ENCODE data around the gene KATNB1. TPM values are rescaled to one million over a fixed set of nuclear protein-coding genes. Genes with fewer than 3 reads are reported as not detected.

The KATNB1 gene
- total RNA-seq, 1 experiment from 2014 or later, result 30.6 TPM

GRCh38 chr16:57798953-57799599, 63.5 kb downstream of the KATNB1 start:
- intact Hi-C loops (cut with micrococcal nuclease), result no loop called here
- Mint-ChIP-seq H3K4me3 (ENCODE audit: unreplicated experiment) (no peak overlapping the region), H3K4me1 (ENCODE audit: insufficient read depth, unreplicated experiment) (peaks cover 40% of the 10 kb centered on the region), H3K27me3 (ENCODE audit: insufficient read depth, unreplicated experiment) (no peaks in the 10 kb centered on the region), H3K9me3 (ENCODE audit: unreplicated experiment) (no peaks in the 10 kb centered on the region), H3K27ac (ENCODE audit: low read depth, unreplicated experiment) (no peak overlapping the region), H3K36me3 (ENCODE audit: insufficient read depth, unreplicated experiment) (peaks cover 14% of the 10 kb centered on the region)
- TF ChIP-seq CTCF (IDR thresholded peaks at IDR 0.05; ENCODE audit: unreplicated experiment), result no peak
- ChIA-PET POLR2A (interaction anchor here (0.6 to 1.1 kb wide), 2 partner anchors 34 to 329 kb away, joined by 3 read pairs; no protein-coding TSS in a partner anchor), CTCF (interaction anchor here (0.5 to 4.4 kb wide), 8 partner anchors 16 to 123 kb away, joined by 3 to 57 read pairs (median 6); no protein-coding TSS in a partner anchor)
- no TSS peak for BruUV-seq (replicated peaks)
- no peak for DNase-seq (ENCODE audit: unreplicated experiment)

DNA sequence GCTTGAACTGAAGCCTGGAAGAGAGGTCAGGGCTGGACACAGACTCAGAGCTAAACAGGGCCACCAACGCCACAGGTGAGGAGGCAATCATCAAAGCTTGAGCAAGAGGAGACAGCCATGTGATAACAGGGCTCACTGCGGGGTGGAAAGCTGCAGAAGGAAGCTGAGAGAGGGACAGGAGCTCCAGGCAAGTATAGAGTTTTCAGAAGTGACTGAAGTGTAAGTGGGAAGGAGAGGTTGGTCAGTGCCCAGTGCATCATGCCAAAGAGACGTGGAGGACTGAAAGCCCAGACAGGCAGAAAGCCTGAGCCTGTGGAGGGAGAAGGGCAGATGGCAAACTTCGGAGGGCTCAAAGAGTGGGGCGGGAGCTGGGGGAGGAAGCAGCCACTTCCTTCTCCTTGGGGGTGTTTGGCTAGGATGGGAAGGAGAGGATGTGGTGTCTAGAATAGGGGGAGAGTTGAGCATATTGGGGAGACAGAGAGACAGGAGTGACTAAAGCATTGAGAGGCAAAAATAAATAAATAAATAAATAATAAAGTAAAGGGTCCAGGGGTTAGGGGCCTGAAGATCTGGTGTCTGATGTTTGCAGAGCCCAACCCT, 64.1 kb downstream of the KATNB1 start:
- intact Hi-C loops (cut with micrococcal nuclease), result loop anchor here (2.0 to 5.0 kb wide), 2 partner anchors 35 to 42 kb away; no protein-coding TSS in a partner anchor
- Mint-ChIP-seq H3K4me3 (ENCODE audit: unreplicated experiment) (no peak overlapping the region), H3K36me3 (ENCODE audit: insufficient read depth, unreplicated experiment) (peaks cover 10% of the 10 kb centered on the region), H3K4me1 (ENCODE audit: insufficient read depth, unreplicated experiment) (peaks cover 44% of the 10 kb centered on the region), H3K27ac (ENCODE audit: low read depth, unreplicated experiment) (no peak overlapping the region), H3K27me3 (ENCODE audit: insufficient read depth, unreplicated experiment) (no peaks in the 10 kb centered on the region), H3K9me3 (ENCODE audit: unreplicated experiment) (no peaks in the 10 kb centered on the region)
- BruUV-seq (replicated peaks), result no TSS peak
- no peak for DNase-seq (ENCODE audit: unreplicated experiment)
- POLR2A ChIA-PET, result interaction anchor here (0.6 to 3.4 kb wide), 3 partner anchors 17 to 33 kb away, joined by 3 to 16 read pairs (median 3); no protein-coding TSS in a partner anchor
- CTCF ChIA-PET, result interaction anchor here (0.8 to 4.4 kb wide), 7 partner anchors 42 to 122 kb away, joined by 3 to 57 read pairs (median 5); no protein-coding TSS in a partner anchor
- no peak for TF ChIP-seq CTCF (IDR thresholded peaks at IDR 0.05; ENCODE audit: unreplicated experiment)

DNA sequence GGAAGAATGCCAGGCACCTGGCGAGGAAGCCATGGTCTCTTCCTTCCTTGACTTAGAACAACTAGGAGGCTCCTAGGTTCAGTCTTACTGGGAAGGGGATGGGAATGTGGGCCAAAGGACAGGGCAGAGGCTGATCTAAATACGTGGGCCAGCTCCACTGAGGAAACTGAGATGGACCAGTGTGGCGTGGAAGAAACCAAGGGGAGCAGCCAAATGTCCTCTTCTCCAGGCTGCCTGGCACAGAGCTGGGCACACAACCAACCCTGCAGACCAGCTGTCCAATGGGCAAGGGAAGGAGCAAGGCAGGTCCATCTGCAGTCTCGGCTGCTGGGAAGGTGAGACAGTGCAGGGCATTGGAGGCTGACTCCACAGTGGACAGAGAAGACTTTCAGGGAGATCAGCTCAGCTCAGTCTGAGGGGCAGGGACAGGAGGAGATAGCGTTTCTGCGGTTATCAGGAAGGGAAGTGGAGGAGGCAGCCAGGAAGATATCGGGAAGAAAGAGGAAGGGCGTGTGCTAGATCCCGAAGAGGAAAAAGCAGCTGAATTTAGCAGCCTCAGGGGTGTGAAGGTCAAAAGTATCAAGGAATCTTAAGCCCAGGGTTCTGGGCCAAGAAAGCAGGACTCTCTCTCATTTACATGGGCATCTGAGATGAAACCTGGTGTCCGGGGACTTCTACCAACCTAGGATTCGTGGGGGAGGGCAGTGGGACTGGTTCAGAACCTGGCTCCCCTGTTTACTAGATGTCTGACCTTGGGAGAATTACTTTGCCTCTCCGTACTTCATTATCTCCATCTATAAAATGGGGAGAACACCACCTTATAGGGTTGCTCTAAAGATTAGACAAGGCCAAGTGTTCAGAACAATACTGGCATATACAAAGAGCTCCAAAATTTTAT, 64.9 kb downstream of the KATNB1 start:
- H3K9me3 Mint-ChIP-seq (ENCODE audit: unreplicated experiment), result no peaks in the 10 kb centered on the region
- TF ChIP-seq CTCF (IDR thresholded peaks at IDR 0.05; ENCODE audit: unreplicated experiment), result no peak
- no peak for DNase-seq (ENCODE audit: unreplicated experiment)
- peak overlapping the region; percentile 76 for H3K4me3 Mint-ChIP-seq (ENCODE audit: unreplicated experiment)
- H3K36me3 Mint-ChIP-seq (ENCODE audit: insufficient read depth, unreplicated experiment), result peaks cover 10% of the 10 kb centered on the region
- POLR2A ChIA-PET, result interaction anchor here (0.6 to 3.4 kb wide), 6 partner anchors 16 to 681 kb away, joined by 3 to 16 read pairs (median 4); no protein-coding TSS in a partner anchor
- BruUV-seq (replicated peaks), result no TSS peak
- intact Hi-C loops (cut with micrococcal nuclease), result loop anchor here (2.0 to 5.0 kb wide), 2 partner anchors 34 to 43 kb away; no protein-coding TSS in a partner anchor
- H3K27ac Mint-ChIP-seq (ENCODE audit: low read depth, unreplicated experiment), result no peak overlapping the region
- CTCF ChIA-PET, result interaction anchor here (0.8 to 4.4 kb wide), 7 partner anchors 9 to 121 kb away, joined by 3 to 57 read pairs (median 5); no protein-coding TSS in a partner anchor
- no peaks in the 10 kb centered on the region for H3K27me3 Mint-ChIP-seq (ENCODE audit: insufficient read depth, unreplicated experiment)
- H3K4me1 Mint-ChIP-seq (ENCODE audit: insufficient read depth, unreplicated experiment), result peaks cover 42% of the 10 kb centered on the region

Data from MCF 10A (cell line).